H1 (cell line): Measurements from ENCODE around the gene CCDC91.

ENCODE experiments used
- ATF3 ChIP-seq: IDR thresholded peaks from 2 replicates; pipeline ENCODE4 v1.6.1; 2011; ENCODE audit warnings: low read depth, mild to moderate bottlenecking, low read length; ENCODE audit not compliant: insufficient read depth
- CBX5 ChIP-seq: fragments of 300-800, 300-1000 bp; sonication (generic); IDR thresholded peaks from 2 replicates; pipeline ENCODE4 v1.7.1; 2016; ENCODE audit warnings: antibody characterized with exemption, low read length, low read depth
- CTCF ChIP-seq, 3 experiments: IDR thresholded peaks; 1 replicate in 2 of 3; 2 replicates in 1 of 3; pipeline versions ENCODE4 v1.5.1 to v1.6.1; 2011; ENCODE audit warnings: low read length in 3 of 3, mild to moderate bottlenecking in 3 of 3, inconsistent platforms in 2 of 3, low read depth in 1 of 3, moderate library complexity in 1 of 3; ENCODE audit not compliant: insufficient read depth in 1 of 3; ENCODE audit errors: control extremely low read depth in 1 of 3
- E2F6 ChIP-seq: IDR thresholded peaks from 2 replicates; pipeline ENCODE4 v1.6.1; 2012; ENCODE audit warnings: inconsistent platforms
- EP300 ChIP-seq, 2 experiments: IDR thresholded peaks; 1 replicate in 1 of 2; 2 replicates in 1 of 2; pipeline ENCODE4 v1.6.1; 2011 to 2012; ENCODE audit warnings: low read depth in 2 of 2, low read length in 2 of 2, mild to moderate bottlenecking in 2 of 2, borderline replicate concordance in 1 of 2, inconsistent platforms in 1 of 2, moderate library complexity in 1 of 2
- EZH2 ChIP-seq: fragments of 200-600 bp; sonication (generic); IDR thresholded peaks from 2 replicates; pipeline ENCODE4 v1.7.1; 2012; ENCODE audit warnings: low read depth, mild to moderate bottlenecking, moderate library complexity, low read length, inconsistent platforms; ENCODE audit not compliant: severe bottlenecking
- HDAC2 ChIP-seq, 2 experiments: fragments of 300-600 bp in 1 of 2; sonication (generic) in 1 of 2; IDR thresholded peaks; 2 replicates each; pipeline ENCODE4 v1.6.1; 2011 to 2012; ENCODE audit warnings: low read depth in 2 of 2, low read length in 2 of 2, mild to moderate bottlenecking in 2 of 2, moderate library complexity in 2 of 2, borderline replicate concordance in 1 of 2, inconsistent platforms in 1 of 2
- MAFK ChIP-seq: IDR thresholded peaks from 2 replicates; pipeline ENCODE4 v1.6.1; 2012; ENCODE audit warnings: low read depth, mild to moderate bottlenecking, improper control_type of control experiment, low read length
- MAX ChIP-seq: IDR thresholded peaks from 2 replicates; pipeline ENCODE4 v1.6.1; 2012; ENCODE audit warnings: inconsistent platforms
- PHF8 ChIP-seq: fragments of 200-600 bp; sonication (generic); conservative IDR thresholded peaks from 2 replicates; pipeline ENCODE4 v1.7.1; 2012; ENCODE audit warnings: low read depth, mild to moderate bottlenecking, inconsistent platforms, low read length, moderate library complexity
- POLR2A ChIP-seq, 2 experiments: IDR thresholded peaks; 1 replicate in 1 of 2; 2 replicates in 1 of 2; pipeline ENCODE4 v1.6.1; 2011; ENCODE audit warnings: low read depth in 2 of 2, low read length in 2 of 2, mild to moderate bottlenecking in 2 of 2; ENCODE audit errors: control extremely low read depth in 1 of 2
- POLR2AphosphoS5 ChIP-seq: IDR thresholded peaks from 2 replicates; pipeline ENCODE4 v1.6.1; 2011; ENCODE audit warnings: low read depth, low read length
- RFX5 ChIP-seq: IDR thresholded peaks from 2 replicates; pipeline ENCODE4 v1.6.1; 2011; ENCODE audit warnings: low read depth, low read length, improper control_type of control experiment, borderline replicate concordance
- SRF ChIP-seq: IDR thresholded peaks from 2 replicates; pipeline ENCODE4 v1.6.1; 2011; ENCODE audit warnings: mild to moderate bottlenecking, low read depth, low read length, moderate library complexity

GRCh38 chr12:28486521-28486920 lies 296.3 kb downstream of the CCDC91 start:
- TF ChIP-seq CTCF (IDR thresholded peaks at IDR 0.05; ENCODE audit: control extremely low read depth in 1 of 3, insufficient read depth in 1 of 3, low read depth in 1 of 3, low read length in 3 of 3) (no peak), POLR2A (IDR thresholded peaks at IDR 0.05; ENCODE audit: control extremely low read depth in 1 of 2, low read depth in 2 of 2, low read length in 2 of 2) (no peak), POLR2AphosphoS5 (no peak), MAFK (no peak), EP300 (IDR thresholded peaks at IDR 0.05; ENCODE audit: borderline replicate concordance in 1 of 2, low read depth in 2 of 2, low read length in 2 of 2) (no peak), MAX (no peak), EZH2 (no peak), SRF (no peak), CBX5 (no peak), ATF3 (no peak), RFX5 (no peak), E2F6 (no peak), PHF8 (no peak), HDAC2 (IDR thresholded peaks at IDR 0.05; ENCODE audit: borderline replicate concordance in 1 of 2, low read depth in 2 of 2, low read length in 2 of 2) (no peak)
